Left ventricle myocardium inferior (tissue), 1 donor: ENCODE measurements around the gene USP10. TPM values are rescaled to one million over a fixed set of nuclear protein-coding genes. Genes with fewer than 3 reads are reported as not detected.
A peak's percentile ranks its signal among the peaks of the same experiment; 100 is the strongest.

ENCODE experiments used
- DNase-seq: peaks from one replicate; pipeline ENCODE4 v3.0.0-alpha.2; 2020
- H3K27ac ChIP-seq: fragments of 200-600 bp; replicated peaks from 2 replicates; pipeline ENCODE4 v1.8.0; 2021
- H3K27me3 ChIP-seq: fragments of 200-600 bp; 2 replicates; pipeline ENCODE4 v1.8.0; 2021; ENCODE audit warnings: low read depth
- H3K36me3 ChIP-seq: fragments of 200-600 bp; 2 replicates; pipeline ENCODE4 v1.8.0; 2021
- H3K4me1 ChIP-seq: fragments of 200-600 bp; 2 replicates; pipeline ENCODE4 v1.8.0; 2021
- H3K4me3 ChIP-seq: fragments of 200-600 bp; 2 replicates; pipeline ENCODE4 v1.8.0; 2021; ENCODE audit warnings: mild to moderate bottlenecking, moderate library complexity
- H3K9me3 ChIP-seq: fragments of 200-600 bp; replicated peaks from 2 replicates; pipeline ENCODE4 v1.8.0; 2021
- CTCF ChIP-seq: fragments of 200-600 bp; IDR thresholded peaks from 2 replicates; pipeline ENCODE4 v1.8.0; 2021; ENCODE audit warnings: antibody characterized with exemption, mild to moderate bottlenecking, borderline replicate concordance
- intact Hi-C: fragments of 100-400 bp; cut with micrococcal nuclease; formaldehyde crosslinking; loops from one replicate; pipeline ENCODE4 v1.11.0; 2022
- total RNA-seq: library from RNA; stranded (reverse); fragmentation: NEBNext Ultra II Directional; extraction: Animal tissue kit (Norgen Biotek cat#: 25700); gene quantifications from one replicate; pipeline ENCODE4 v1.2.1, GENCODE V29; 2021
- donor health status: DM: no; HTN: yes; CAD: no; lungs with severe emphysema.

Gene USP10
- total RNA-seq, 1 donor from 2014 or later: 66.7 TPM

GRCh38 chr16:84827131-84827574, 127.4 kb downstream of the USP10 start:
- Histone ChIP-seq H3K27ac (peak overlapping the region; percentile 83), H3K4me3 (peak overlapping the region; percentile 27)
- intact Hi-C loops: no loop called here

GRCh38 chr16:84827897-84828296, 128.1 kb downstream of the USP10 start:
- Histone ChIP-seq H3K27me3 (peaks cover 9% of the 10 kb centered on the region), H3K9me3 (no peaks in the 10 kb centered on the region), H3K4me3 (no peak overlapping the region), H3K27ac (peak overlapping the region; percentile 83), H3K4me1 (peaks cover 76% of the 10 kb centered on the region), H3K36me3 (no peaks in the 10 kb centered on the region)
- intact Hi-C loops: no loop called here
- no peak for TF ChIP-seq CTCF
- DNase-seq: no peak

More at GRCh38 chr16:84827131-84827574, 127.4 kb downstream of the USP10 start:
- no peak for DNase-seq
- Histone ChIP-seq H3K27me3 (peaks cover 16% of the 10 kb centered on the region), H3K36me3 (no peaks in the 10 kb centered on the region), H3K9me3 (no peaks in the 10 kb centered on the region), H3K4me1 (peaks cover 71% of the 10 kb centered on the region)
- TF ChIP-seq CTCF: no peak

DNA sequence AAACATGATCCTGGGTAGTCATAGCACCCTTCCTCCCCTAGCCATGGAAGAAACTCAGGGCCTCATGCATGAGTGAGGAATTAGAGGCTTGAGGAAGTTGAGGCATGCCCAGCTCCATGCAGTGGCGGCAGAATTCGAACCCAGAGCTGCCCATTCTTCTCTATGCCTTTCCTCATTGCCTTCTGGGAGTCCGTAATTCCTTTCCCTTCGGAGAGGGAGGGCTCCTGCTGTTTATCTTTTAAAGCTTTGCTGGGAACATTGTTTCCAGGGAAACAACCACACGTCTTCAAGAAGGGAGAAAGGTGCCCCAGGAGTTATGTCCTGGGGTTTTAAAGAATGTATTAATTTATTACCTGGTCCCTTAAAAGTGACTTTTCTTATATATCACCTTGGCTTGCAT, 128.5 kb downstream of the USP10 start:
- no peak for DNase-seq
- Histone ChIP-seq H3K9me3 (no peaks in the 10 kb centered on the region), H3K27me3 (peaks cover 9% of the 10 kb centered on the region), H3K4me3 (no peak overlapping the region), H3K36me3 (no peaks in the 10 kb centered on the region), H3K4me1 (peaks cover 76% of the 10 kb centered on the region), H3K27ac (peak overlapping the region; percentile 83)
- intact Hi-C loops: no loop called here
- no peak for TF ChIP-seq CTCF

Other genes with a start within 250 kb of the USP10 start
- 5.3 TPM for gene MEAK7, start 195.3 kb upstream of the USP10 start, total RNA-seq
- gene COTL1, start 81.9 kb upstream of the USP10 start, total RNA-seq: 13.3 TPM
- 84.4 TPM for gene KLHL36, start 51.5 kb upstream of the USP10 start, total RNA-seq
- 12.8 TPM for gene CRISPLD2, start 120.0 kb downstream of the USP10 start, total RNA-seq